Activated CD8-positive, alpha-beta memory T cell treated with anti-CD3 and anti-CD28 coated beads, Interleukin-2, amount 50 U/mL, for 48 hours (primary cell): ENCODE results near the gene ZGRF1.
"Not testable (repeated sequence)": the region's sequence is repeated elsewhere in the genome, so short reads cannot be mapped to it uniquely, and the experiment has no call there.

Experiments
- DNase-seq: peaks from one replicate; pipeline ENCODE4 v3.0.0-alpha.2; 2020

ZGRF1 gene

DNA sequence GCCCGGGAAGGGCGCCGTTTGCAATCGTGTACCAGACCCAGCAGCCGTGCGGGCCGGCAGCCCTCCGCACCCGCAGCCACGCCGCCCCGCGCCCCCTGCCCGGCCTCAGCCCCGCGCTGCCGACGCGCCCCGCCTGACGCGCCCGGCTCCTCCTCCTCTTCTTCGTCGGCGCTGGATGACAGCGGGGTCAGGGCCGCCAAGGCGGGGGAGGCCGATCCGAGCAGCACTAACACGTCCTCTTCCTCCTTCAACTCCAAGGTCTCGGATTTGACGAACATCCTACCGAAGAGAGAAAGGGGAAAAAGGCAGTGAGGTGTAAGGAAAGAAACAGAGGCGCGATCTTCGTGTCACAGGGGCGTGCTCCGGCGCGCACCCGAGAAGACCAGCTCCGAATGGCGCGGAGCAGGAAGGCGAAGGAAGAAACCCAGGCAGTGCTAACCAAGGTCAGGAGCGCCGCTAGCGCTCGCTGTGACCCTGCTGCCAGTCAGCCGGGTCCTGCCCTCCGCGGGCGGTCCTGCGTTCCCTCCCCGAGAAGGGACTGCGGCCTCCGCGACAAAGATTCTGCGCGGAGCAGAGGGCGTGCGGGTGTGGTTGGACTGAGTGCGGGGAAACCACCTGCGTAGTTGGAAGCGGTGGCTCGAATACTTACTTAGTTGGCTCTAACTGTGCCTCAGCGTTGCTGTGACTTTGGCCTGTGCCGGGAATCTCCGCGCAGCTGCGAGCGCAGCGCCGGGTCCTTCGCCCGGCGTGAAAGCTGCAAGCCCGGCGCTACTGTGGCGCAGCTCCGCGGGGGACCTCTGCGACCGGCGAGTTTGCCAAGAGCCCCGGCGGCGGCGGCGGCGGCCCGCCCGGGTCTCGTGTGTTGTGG is 121.3 kb downstream of the ZGRF1 start:
- peak; percentile 77 for DNase-seq

DNA sequence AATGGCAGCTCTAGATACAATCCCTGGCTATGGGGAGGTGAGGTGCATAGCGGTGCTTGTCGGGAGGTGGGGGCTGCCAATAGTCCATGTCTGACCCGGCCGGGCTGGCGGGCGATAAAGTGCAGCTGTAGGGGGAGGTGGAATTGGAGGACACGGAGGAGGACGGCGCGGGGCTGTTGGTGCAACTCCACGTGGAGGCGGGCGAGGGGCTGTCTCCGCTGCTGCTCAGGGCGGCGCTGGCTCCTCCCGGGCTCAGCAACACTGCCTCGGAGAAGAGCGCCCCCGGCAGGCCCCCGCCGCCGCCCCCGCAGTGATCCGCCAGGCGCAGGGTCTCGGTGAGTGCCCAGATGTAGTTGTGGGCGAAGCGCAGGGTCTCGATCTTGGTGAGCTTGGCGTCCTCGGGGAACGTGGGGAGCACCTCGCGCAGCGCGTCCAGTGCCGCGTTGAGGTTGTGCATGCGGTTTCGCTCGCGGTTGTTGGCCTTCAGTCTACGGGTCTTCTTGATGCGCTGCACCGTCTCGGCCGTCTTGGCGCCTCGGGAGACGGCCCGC is 122.0 kb downstream of the ZGRF1 start:
- DNase-seq: peak; percentile 64

DNA sequence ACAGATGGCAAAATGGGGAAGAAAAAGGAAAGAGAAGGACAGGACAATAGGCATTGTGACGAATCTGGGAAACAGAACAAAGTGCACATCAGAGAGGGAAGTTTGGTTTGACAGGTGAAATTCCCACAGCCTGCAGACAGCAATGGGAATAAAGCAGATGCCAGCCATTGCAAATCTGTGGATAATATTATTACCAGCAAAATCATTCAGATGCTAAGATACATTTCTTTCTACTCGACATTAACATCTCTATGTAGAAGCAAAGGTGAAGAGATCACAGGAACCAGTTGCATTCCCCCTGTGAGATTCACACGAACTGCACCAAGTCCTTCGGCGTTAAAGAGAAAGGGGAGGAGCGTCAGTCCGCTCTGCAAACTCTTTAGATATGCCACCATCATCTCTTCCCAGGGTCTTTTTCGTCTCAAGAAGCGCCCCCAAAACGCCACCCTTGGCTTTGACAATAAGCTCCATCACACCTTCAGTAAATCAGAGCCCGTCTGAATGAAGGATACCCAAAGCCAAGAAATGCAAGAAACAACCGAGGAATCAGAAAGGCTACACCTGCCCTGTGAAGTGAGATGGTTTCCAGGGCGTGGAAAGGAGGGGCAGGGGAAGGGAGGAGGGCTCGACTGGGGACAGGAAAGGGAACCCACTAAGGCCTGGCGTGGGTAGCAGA is 122.6 kb downstream of the ZGRF1 start:
- no peak for DNase-seq

DNA sequence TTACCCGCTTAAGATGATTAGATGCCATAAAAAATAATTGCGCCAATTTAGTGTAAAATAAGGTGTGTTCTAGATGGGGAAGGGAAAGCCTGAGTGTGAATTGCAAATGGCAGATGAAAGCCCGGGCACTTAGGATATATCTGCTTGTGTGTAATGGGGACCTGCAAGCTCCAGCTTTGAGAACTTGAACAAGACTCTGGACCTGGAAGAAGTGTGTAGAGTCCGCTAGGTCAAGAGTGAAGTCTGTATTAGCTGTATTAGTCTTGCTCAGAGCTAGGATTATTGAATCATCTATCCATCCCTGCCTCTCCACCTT is 124.9 kb downstream of the ZGRF1 start:
- no peak for DNase-seq

DNA sequence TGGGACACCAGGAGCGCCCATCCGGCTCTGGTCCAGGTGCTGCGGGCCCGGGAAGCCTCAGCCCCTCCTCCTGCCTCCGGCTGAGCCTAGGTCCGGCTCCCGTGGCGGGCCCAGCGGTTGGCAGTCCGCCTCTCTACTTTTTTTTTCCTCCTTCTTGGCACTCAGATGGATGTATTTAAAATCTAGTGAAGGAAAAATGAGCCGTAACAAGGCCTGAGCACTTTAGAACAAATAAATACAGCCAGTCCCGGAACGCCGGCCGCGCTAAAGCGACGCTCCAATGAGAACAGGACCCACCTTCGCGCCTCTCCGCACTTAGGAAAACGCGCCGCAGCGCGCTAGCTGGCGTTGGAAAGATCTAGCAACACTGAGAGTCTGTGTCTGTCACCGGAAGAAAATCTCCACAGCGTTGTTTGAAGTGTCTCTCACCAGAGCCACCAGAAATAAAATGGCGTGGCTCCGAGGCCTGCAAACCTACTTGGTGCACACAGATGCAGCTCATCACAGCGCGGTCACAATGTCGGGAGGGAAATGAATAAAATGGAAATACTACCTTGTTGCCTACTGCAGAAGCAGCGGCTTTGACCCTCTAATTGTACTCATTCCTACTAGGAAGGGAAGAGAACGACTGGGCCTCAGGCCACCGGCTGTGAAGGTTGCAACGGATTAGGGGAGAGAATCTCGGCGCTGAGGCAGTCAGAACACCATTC is 125.5 kb downstream of the ZGRF1 start:
- no peak for DNase-seq

DNA sequence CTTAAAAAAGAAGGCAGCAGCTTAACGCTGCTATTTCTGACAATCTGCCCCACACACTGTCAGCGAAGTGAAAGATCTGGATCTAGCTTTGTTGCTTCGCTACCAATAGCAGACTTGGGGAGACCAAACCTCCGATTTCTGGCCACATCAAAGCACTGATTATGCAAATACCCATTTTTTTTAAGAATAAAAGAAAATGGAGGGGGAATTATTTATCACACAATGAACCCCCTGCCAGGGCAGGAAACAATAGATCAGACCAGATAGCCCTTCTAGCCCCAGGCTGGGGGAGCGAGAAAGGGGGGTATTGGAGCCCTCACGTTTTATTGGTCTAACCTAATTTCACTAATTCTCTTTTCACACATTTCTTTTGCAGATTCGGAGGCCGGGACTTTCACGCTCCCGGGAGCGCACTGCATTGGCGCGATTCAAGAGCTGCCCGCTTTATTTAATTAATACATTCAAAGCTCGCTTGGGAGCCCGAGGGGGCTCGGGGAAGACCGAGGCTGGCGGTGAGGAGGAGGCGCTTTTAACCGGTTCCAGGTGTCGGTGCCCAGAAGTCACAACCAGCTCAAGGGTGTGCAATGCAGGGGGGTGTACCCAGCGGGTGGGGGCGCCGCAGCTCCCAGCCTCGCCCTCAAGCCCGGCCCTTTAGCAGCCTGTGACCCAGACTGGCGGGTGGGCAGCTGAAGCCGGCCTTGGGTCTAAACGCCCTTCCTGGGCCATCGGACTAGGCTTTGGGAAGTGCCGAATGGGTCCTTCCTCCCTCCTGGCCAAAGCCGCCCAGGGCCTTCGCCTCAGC is 126.2 kb downstream of the ZGRF1 start:
- DNase-seq: peak; percentile 56

DNA sequence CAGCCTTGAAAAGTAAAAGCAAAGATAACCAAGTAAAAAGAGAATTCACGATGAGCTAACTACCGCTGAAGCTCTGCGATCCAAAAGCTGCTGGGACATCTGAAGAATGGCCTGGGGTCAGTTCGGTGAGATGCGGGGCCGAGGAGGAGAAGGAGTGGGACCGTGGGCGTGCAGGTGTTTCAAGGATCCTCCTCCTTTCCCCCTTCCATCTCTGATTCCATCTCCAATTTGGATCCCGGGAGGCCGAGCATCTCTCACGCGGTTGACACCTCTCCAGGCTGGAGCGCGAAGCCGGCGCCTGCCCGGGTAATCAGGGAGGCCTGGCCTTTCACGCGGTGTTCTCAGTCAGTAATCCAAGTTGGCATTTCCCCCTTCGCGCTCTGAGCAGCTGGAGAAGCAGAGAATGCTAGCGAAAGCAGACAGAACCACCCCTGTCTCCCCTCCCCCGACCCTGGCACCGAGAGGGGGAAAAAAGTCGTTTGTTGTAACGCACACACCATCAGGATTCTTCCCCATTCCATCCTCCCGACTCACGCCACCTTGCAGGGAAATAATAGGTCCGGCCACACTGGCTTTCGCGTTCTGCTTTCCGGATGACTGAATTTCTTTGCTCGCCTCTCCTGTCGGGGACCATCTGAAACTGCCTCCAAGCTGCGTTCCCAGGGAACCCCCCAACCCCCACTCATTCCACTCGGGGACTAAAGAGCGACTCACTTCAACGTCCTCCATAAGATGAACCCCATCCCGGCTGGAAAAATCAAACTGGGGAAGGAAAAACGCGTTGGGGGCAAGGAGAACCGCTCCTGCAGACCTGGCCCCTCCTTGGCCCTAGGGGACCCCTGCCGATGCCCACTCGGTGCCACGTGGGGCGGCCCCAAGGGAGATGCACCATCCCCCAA is 127.2 kb downstream of the ZGRF1 start:
- peak; percentile 62 for DNase-seq

DNA sequence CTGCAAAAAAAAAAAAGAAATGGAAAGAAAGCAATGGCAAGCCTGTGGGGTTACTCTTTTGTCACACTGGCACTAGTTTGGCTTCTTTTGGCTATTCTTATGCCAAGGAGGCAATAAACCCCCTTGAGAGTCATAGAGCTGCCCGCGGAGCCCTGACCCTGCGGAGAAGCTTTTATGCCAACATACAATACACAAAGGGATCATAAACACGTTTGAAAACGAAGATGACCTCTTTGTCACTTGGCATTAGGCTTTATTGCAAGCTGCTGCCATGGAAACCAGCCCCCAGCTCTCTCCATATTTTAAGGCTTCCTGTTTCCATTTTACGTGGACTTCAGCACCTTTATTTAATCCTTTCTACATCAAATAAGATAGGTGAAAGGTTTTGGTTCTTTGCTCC is 128.4 kb downstream of the ZGRF1 start:
- no peak for DNase-seq

DNA sequence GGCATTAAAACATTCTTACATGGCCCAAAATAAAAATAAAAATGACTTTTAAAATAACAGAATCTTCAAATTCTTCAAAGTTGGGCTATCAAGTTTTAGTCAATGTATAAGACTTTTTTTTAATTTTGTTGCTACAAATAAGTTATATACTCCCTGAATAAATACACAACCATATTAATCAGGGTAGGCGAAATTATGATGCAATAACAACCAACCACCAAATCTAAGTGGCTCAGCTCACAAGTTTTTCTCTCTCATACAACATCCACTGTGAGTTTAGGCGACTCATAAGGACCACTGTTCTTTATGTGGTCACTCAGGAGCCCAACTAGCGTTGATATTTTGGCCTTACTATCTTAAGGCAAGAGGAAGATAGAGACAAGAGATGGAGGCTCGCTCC is 131.9 kb downstream of the ZGRF1 start:
- no peak for DNase-seq

DNA sequence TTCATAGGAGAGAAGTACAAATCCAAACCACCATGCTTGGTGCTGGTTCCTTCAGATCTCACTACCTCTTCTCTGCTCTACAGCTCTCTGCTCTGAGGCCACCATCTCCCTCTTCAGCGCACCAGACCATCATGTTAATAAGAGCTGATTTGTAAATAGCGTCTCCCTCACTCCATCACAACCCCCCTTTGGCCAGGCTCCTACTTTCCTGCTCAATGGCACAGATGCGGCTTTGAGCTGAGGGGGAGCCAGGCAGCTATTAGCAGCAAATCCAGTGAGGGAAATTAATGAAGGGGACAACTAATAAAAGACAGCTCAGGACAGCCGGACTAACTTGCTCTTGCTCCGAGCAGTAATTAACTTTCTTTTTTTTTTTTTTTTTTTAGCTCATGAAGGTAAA is 133.8 kb downstream of the ZGRF1 start:
- DNase-seq: no peak

DNA sequence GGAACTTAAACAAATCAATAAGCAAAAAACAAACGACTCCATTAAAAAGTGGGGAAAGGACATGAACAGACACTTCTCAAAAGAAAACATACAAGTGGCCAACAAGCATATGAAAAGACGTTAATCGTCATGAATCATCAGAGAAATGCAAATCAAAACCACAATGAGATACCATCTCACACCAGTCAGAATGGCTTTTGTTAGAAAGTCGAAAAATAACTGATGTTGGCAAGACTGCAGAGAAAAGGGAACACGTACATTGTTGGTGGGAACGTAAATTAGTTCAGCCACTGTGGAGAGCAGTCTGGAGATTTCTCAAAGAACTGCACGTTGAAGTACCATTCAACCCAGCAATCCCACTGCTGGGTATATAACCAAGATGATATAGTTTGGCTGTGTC is 144.4 kb downstream of the ZGRF1 start:
- DNase-seq: no peak

DNA sequence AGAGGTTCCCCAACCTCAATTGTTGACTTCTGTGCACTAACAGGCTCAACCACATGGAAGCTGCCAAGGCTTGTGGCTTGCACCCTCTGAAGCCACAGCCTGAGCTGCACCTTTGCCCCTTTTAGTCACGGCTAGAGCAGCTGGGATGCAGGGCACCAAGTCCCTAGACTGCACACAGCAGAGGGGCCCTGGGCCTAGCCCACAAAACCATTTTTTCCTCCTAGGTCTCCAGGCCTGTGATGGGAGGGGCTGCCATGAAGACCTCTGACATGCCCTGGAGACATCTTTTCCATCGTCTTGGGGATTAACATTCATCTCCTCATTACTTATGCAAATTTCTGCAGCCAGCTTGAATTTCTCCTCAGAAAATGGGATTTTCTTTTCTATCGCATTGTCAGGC is 145.9 kb downstream of the ZGRF1 start:
- DNase-seq: not testable (repeated sequence)
